AML-193 (cell line): ENCODE results near the gene PNPLA1.
A peak's percentile ranks its signal among the peaks of the same experiment; 100 is the strongest.

Experiments
- DNase-seq, 2 experiments: peaks; one replicate each; lab custom pipeline; 2025; lab: John Stamatoyannopoulos, UW

PNPLA1 gene, protein sequence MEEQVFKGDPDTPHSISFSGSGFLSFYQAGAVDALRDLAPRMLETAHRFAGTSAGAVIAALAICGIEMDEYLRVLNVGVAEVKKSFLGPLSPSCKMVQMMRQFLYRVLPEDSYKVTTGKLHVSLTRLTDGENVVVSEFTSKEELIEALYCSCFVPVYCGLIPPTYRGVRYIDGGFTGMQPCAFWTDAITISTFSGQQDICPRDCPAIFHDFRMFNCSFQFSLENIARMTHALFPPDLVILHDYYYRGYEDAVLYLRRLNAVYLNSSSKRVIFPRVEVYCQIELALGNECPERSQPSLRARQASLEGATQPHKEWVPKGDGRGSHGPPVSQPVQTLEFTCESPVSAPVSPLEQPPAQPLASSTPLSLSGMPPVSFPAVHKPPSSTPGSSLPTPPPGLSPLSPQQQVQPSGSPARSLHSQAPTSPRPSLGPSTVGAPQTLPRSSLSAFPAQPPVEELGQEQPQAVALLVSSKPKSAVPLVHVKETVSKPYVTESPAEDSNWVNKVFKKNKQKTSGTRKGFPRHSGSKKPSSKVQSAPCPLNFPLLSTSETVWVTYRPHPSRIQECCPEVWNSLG

DNA sequence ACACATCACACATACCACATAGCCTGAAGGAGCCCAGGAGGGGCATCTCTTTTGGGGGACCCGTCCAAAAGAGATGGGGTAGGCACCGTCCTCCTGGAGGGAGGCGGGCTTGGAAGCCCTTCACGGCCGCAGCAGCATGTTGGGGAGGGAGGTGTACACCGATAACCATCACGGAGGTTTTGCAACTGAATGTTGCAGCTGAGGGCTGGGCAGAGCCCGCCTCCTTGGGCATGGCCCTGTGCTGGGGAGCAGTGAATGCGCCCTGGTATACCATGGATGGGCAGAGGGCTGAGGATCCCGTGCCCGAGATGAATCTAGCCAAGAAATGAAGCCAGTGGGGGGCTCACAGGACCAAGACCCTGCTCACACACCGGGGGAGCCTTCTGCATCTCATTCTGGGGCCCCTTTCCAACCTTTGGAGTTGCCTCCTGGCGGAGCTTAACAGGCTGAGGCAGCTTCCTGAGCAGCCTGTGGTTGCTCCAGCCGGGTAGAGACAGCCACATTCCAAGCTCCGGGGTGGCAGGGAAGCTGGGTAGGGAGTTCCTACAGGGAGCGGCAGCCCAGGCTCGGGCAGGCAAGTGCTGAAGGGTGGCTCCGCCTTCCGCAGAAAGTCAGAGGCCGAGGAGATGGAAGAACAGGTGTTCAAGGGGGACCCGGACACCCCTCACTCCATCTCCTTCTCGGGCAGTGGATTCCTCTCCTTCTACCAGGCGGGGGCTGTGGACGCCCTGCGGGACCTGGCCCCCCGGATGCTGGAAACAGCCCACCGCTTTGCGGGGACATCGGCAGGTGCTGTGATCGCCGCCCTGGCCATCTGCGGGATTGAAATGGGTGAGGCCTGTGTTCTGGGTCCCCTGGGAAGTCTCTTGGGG is at the start of gene PNPLA1:
Gene PNPLA1, plus strand, starts transcription at position 227 of the 872 bp plus-strand sequence. Its CDS starts 400 bp downstream, at position 627.
- DNase-seq = no peak

DNA sequence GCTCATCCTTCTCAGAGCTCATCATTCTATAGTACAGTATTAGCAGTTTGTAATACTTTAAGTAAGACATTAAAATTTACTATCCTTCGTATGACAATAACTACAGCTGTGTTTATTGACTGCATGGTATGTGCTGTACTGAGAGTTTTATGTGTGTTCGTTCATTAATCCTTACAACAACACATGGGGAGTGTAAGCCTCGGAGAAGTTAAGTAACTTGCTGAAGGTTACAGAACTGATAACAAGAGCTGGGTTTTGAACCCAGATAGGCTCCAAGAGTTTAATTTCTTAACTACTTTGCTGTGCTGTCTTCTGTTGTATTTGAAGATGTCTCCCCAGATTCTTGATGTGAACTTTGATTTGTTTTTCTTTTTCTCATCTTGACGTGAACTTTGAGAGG is 49.6 kb upstream of the PNPLA1 start:
- no peak for DNase-seq

DNA sequence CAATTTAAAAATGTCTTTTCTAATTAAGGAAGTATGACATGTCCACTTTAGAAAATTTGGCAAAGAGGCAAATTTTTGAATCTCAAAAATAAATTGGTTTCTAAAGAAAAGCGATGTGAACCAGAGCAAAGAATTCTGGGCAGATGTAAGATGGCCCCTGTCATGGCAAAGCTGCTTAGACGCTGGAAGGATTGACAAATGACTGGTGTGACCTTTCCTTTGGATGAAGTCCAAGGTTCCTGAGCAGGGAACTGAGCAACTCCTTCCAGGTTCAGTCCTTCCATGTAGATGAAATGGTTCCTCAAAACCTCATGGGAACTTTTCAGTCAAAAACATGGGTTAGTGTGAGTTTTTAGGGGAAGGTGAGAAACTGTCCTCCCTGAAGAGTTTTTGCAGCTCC is 48.2 kb upstream of the PNPLA1 start:
- DNase-seq = no peak

DNA sequence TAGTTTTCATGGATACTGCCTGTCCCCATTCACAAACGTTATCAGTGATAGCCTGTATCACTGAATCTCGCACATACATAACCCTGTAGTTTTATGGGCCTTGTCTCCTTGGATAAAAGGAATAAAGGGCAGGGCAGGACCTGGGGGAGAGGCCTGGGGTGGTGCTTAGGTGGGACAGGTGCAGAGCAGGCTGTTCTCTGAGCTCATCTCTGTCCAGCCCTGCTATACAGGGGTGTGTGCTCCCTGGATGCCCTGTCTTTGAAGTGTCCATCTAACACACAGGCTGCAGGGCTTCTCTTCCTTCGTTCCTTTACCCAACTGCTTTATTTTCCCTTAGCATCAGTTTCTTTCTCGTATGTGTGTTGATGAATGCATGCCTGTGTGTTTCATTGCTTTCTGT is 46.9 kb upstream of the PNPLA1 start:
- DNase-seq = no peak

DNA sequence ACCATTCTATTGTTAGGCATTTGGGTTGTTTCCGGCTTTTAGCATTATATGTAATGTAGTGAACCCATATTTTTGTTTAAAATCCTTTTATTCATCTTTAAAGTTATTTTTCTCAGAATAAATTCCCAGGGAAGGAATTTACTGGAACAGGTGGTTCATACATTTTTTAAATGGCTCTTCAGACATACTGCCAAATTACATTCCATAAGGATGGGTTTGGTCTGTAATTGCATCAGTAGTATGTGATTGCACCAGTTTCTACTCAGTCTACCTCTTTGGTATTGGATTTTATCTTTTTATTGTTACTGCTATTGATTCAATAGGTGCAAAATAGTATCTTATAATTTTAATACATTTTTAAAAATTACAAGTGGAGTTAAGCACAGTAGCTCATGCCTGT is 46.2 kb upstream of the PNPLA1 start:
- DNase-seq = no peak

DNA sequence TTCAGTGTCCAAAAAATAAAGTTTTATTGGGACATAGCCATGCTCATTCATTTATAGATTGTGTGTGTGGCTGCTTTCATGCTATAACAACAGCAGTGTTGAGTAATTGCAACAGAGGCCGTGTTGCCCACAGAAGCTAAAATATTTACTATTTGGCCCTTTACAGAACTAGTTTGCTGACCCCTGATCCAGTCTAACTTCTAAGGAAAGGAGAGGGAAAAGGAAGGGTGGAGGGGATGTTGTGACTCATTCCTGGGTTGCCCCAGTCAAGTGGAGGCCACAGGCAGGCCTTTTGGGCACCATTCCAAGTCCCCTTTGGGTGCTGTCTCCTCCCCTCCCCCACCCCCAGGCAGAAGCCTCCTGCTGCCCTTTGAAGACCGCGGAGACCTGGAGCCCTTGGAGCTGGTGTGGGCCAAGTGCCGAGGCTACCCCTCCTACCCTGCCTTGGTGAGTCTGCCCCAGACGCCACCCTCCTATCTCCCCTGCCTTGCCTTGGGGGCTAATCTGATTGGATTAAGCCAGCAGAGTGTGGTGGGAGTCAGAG is 44.9 kb upstream of the PNPLA1 start:
- DNase-seq = no peak

DNA sequence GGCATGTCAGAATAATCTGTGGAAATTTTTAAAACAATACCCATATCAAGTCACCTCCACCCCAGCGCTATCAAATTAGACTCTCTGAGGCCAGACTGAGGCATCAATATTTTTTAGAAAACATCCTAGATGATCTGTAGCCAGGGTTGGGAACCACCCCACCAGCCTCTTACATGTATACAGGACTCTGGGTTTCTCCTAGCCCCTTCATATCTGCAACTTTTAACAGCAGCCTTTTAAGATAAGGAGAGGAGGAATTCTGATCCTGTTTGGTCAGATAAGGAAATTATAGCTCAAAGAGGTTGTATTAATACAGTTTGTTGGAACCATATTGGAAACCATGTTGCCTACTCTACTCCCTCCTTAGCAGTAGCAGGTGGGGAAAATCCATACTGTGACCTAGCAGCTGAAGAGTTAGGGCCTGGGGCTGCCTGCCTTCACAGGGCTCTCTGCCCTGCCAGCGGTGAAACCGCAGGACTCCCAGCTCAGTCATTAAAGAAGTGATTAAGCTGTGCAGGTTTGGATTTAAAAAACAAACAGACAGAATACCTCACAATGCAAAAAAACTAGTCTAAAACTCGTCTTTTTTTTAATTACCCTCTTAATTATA is 43.3 kb upstream of the PNPLA1 start:
- no peak for DNase-seq

DNA sequence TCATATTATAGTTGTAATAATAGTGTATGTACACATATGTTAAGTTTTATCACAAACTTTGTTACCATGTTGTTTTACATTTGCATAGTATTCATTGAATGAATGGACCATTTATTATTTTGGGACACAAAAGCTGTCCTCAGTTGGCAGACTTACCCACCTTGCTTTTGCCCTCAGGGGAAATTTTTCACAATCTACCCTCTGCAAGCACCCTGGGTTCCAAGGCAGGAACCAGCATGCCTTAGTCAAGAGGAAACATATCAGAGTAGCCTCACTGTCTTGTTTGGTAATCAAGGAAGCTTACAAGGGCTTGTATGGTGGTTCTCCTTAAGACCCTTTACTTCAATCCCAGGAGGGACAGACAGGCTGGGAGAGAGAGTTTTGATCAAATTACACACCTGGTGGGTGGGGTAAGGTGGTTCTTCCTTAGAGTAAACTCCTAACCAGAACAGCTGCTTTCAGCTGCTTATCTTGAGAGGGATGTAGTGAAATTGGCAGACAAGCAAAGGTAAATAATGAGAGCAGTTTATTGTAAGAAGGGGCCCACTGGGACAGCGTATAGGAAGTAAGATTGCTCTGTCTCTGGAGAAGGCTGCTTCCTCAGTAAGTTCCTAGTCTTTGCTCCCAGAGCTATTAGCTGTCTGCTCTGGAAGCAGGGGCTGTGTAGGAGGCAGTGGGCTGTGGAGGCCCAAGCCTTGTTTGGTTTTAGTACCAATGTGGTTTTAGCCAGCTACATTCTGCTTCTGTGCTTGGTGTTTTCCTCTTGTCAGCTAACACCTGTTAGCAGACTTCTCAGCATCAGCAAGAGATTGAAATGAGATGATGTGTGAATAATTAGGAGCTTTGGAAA is 42.3 kb upstream of the PNPLA1 start:
- DNase-seq = peak in 1 of 2 experiments; percentile 19

DNA sequence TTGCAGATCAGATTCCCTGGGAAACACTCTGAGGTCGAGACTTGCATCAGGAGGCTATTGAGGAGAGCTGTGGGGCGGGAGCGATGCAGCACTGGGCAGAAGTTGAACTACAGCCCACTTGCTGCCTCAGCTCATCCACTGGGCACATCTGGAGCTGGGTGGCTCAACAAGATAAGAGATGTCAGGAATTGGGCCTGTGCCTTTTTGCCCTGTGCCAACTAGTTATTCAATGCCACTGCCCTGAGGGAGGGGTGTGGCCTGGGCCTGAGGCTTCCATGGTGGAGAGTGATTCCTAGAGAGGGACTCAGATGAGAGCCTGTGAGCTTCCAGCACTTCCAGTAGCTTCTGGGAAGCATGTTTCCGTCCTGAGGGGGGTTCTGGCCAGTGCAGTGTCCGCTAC is 40.6 kb upstream of the PNPLA1 start:
- no peak for DNase-seq

DNA sequence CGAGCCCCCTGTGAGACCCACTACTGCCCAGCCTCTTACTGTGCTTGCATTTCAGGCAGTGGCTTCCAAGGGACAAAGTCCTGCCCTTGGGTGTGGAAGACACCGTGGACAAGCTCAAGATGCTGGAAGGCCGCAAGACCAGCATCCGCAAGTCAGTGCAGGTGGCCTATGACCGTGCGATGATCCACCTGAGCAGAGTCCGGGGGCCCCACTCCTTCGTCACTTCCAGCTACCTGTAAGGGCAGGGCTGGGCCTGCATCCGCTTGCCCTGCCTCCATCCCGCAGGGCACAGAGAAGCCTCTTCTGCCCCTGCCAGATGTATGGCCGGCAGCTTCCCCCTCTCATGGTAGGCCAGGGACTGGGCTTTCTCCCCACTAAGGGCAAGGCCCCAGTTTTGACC is 39.5 kb upstream of the PNPLA1 start:
- DNase-seq = no peak

DNA sequence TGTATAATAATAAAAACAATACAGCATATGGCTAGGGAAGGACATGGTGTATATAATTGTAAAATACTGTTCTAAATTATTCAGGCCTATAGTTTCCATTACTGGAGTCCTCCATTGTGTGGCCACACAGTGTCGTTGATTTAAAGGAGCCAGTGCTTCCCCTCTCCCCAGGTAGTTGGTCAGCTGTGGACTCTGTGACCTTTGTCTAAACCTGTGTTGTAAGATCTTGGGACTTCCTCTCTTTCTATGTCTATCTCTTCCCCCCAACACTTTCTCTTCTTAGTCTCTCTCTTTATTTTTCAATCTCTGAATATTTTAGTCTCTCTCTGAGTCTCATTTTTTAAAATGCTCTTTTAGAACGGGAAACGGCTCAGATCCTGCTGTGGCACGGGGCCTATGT is 37.7 kb upstream of the PNPLA1 start:
- peak; percentile 28 to 47 for DNase-seq

DNA sequence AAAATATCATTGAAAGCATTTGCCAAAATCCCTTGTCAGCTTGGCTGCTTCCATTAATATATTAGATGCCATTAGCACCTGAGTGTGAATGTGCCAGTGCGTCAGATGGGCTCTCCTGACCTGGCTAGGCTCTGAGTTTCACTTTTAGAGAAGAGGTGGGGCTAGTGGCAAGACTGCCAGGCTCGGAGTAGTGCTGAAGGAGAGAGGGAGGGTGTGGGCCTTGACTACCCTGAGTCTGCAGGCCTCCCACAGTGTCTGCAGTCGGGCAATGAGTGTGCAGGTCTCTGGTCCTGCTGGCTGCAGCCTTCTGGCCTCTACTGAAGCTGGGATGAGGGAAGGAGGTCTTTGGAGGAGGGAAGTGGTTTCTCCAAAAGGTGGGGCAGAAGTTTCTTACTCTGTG is 34.6 kb upstream of the PNPLA1 start:
- DNase-seq = no peak

DNA sequence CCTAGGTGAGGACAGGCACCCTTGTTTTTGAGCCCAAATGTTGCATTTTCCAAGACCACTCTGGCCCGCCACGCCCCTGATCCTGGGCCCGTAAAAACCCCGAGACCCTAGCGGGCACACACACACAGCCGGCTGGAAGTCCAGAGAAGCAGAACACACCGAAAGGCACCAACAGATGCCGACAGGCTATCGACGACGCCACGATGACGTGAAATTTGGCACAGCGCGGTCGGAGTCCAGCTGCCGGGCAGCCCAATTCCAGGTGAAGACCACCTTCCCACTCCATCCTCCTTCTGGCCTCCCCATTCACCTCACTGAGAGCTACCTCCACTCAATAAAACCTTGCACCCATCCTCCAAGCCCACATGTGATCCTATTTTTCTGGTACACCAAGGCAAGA is 34.0 kb upstream of the PNPLA1 start:
- no peak for DNase-seq

DNA sequence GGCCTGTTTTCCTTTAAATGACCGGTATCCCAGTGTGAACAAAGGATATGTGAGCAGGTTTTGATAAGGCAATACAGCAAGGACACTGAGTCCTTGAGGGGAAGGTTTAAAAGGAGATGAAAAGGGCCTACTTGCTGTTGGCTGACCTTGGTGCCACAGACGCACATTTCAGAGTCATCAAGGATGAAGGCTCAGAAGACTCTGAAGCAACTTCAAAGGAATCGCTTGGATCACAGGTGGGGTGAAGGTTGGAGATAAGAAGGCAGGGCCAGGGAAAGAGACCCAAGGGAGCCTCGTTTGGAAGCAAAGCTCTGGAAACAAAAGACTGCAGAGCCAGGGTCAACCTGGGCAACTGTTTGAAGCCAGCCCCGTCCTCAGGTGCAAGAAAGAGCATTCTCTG is 30.1 kb upstream of the PNPLA1 start:
- DNase-seq = no peak

DNA sequence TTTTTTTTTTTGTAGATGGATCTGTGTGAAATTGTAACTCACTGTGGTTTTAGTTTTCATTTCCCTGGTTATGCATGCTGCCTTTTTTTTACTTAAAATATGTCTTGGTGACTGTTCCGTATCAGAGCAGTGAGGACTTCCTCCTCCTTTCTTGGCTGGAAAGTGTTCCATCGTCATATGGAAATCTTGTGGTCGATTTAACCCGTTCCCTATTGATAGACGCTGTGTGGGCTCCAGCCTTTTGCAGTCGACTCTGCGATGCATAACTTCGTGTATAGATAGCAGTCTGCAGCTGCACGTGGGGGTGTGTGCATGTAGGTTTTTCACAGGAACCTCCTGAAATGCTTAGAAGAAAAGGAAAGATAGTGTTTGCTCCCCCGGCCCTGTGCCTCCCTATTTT is 28.1 kb upstream of the PNPLA1 start:
- peak; percentile 58 to 73 for DNase-seq

DNA sequence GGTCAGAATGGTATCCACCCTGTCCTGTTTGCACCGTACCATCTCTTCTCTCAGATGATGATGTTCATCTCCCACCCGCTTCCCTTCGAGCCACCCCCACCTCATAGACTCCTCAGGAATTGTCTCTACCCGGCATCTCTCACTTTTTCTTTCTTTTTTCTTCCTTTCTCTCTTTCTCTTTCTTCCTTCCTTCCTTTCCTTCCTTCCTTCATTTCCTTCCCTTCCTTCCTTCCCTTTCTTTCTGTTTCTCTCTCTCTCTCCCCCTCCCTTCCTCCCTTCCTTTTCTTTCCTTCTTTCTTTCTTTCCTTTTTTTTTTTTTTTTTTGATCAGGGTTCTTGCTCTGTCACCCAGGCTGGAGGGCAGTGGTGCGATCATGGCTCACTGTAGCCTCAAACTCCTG is 27.7 kb upstream of the PNPLA1 start:
- no peak for DNase-seq

DNA sequence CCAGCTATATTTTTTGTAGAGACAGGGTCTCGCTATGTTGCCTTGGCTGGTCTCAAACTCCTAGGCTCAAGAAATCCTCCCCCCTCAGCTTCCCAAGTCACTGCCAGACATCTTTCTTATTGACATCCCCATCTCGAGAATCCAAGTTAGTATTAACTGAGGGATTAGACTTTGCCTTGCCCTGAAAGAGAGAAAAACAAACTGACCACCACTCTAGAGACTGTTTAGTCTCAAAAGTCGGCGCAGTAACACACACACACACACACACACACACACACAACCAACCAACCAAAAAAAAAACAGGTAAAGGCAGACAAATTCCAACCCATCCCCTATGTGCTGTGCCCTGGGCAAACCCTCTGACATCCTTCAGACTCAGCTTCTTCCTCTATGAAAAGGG is 27.2 kb upstream of the PNPLA1 start:
- DNase-seq = no peak

DNA sequence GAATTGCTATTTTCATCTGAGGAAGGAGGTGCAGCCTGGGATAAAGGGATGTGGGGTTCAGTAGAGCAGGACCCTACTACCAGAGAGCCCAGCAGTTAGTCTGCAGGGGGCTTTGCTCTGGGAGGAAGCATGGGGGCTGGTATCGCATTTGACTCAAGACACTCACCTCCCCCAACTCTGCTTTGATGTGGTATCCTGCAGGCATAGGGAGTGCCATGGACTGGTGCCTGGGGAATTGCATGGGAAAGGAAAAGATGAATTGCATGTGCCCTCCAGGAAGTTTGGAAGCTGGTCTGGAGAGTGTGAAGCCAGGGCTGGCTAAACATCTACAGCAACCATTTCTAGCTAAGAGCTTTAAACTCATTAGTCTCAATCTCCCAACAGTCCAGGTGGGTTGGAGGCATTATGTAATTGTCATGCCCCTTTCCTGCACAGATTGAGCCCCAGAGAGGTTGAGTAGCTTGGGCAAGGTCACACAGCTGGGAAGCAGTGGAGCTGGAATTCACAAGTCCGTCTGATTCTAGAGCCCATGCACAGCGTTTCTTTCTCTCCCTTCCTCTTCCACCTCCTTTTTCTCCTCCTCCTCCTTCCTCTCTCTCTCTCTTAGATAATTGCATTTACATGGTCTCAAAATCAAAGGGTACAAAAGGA is 26.2 kb upstream of the PNPLA1 start:
- no peak for DNase-seq

DNA sequence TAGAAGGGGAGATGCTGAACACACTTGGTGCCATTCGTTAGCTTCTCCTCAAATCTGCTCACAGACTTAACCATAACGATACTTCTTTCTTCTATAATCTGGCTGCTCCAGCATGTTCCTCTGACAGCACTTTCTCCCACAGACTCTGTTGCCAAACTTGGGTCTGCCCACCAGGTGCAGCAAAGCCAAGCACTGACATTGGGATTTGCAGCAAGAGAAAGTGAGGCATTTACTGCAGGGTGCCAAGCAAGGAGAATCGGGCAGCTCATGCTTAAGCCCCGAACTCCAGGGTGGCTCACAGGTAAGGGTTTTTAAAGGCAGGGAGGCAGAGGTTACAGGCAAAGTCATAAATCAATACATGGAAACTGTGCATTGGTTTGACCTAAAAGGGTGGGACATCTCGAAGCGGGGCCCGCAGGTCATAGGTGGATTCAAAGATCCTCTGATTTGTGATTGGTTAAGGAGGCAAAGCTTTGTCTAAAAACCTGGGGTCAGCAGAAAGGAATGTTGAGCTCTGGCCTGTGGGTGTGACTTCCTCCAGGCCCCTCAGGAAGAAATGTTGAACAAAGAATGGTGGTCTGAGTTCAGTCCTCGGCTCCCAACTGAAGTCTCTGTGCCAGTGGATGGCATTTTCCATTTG is 25.1 kb upstream of the PNPLA1 start:
- DNase-seq = no peak

DNA sequence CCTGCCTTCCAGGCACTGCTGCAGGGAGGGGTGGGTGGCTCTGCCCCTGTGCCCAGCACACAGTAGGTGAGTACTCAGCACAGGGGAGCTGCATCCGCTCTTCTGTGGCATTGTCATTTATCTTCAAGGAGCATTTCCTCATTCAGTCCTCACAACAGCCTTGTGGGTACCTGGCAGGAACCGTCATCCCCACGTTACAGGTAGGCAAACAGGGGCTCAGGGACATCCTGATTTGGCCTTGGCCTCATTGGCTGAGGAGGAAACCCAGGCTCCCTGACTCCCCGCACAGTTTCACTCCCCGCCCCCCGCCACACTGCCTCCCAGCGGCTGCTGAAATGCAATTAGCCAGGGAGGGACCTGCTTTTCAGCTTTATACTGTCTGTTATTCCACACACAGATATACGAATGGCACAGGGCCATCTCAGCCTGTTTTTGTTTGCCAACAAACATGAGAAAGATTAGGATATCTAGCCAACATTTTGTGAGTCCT is 24.2 kb upstream of the PNPLA1 start:
- no peak for DNase-seq
